H1 (cell line): ENCODE results near the gene UBXN11. TPM values are rescaled to one million over a fixed set of nuclear protein-coding genes. Genes with fewer than 3 reads are reported as not detected.

Source experiments
- CTCF ChIA-PET: fragments of 300-600 bp; sonication (Branson Sonifier 250); formaldehyde crosslinking; loops from one replicate; lab custom pipeline; 2021; ENCODE audit not compliant: partially characterized antibody; lab: Charles Lee
- POLR2A ChIA-PET: fragments of 300-600 bp; sonication (Branson Sonifier 250); formaldehyde crosslinking; loops from one replicate; lab custom pipeline; 2021; ENCODE audit warnings: inconsistent platforms; ENCODE audit not compliant: partially characterized antibody; lab: Charles Lee
- DNase-seq, 2 experiments: peaks; one replicate each; pipeline versions ENCODE4 v3.0.0 to v3.0.0-alpha.2; 2010 to 2022; ENCODE audit warnings: low spot score in 2 of 2, low read depth in 1 of 2, mixed read lengths in 1 of 2
- FAIRE-seq: peaks from 2 replicates; lab custom pipeline; 2011; peaks lifted over from hg19 to GRCh38; lab: Jason Lieb, UNC
- H2AFZ ChIP-seq: 2 replicates; pipeline ENCODE4 v1.8.1; 2012; ENCODE audit warnings: low read length, inconsistent platforms
- H2AK5ac ChIP-seq: 2 replicates; pipeline ENCODE4 v1.6.1; 2013; ENCODE audit warnings: low read depth, low read length
- H2BK120ac ChIP-seq: replicated peaks from 2 replicates; pipeline ENCODE3; 2013; ENCODE audit warnings: low read depth, low read length, inconsistent platforms
- H2BK12ac ChIP-seq: 2 replicates; pipeline ENCODE4 v1.6.1; 2013; ENCODE audit warnings: low read depth, low read length
- H2BK15ac ChIP-seq: 2 replicates; pipeline ENCODE4 v1.6.1; 2013; ENCODE audit warnings: low read length
- H2BK20ac ChIP-seq: 2 replicates; pipeline ENCODE4 v1.6.1; 2013; ENCODE audit warnings: low read length
- H2BK5ac ChIP-seq: 2 replicates; pipeline ENCODE4 v1.6.1; 2013; ENCODE audit warnings: low read depth, low read length
- H3K14ac ChIP-seq: 2 replicates; pipeline ENCODE4 v1.6.1; 2013; ENCODE audit warnings: inconsistent platforms; ENCODE audit not compliant: insufficient read length
- H3K18ac ChIP-seq: 2 replicates; pipeline ENCODE4 v1.6.1; 2013; ENCODE audit warnings: low read length; ENCODE audit errors: extremely low read depth
- H3K23ac ChIP-seq: 2 replicates; pipeline ENCODE4 v1.6.1; 2013; ENCODE audit warnings: inconsistent platforms; ENCODE audit not compliant: insufficient read length
- H3K23me2 ChIP-seq: 2 replicates; pipeline ENCODE4 v1.6.1; 2013; ENCODE audit warnings: low read depth, low read length
- H3K27ac ChIP-seq: 2 replicates; pipeline ENCODE4 v1.6.1; 2011; ENCODE audit warnings: low read depth, low read length, inconsistent platforms
- H3K27me3 ChIP-seq, 4 experiments: replicated peaks in 1 of 4; 1 replicate in 1 of 4; 2 replicates in 3 of 4; pipeline versions ENCODE4 v1.6.1 to v1.8.1; 2011 to 2013; ENCODE audit warnings: low read length in 3 of 4, mild to moderate bottlenecking in 3 of 4, inconsistent platforms in 2 of 4, mixed read lengths in 2 of 4, moderate library complexity in 1 of 4; ENCODE audit not compliant: control insufficient read depth in 3 of 4, insufficient read depth in 3 of 4; ENCODE audit errors: extremely low read depth in 1 of 4
- H3K36me3 ChIP-seq, 4 experiments: 2 replicates each; pipeline versions ENCODE4 v1.6.1 to v1.8.1; 2011 to 2013; ENCODE audit warnings: mild to moderate bottlenecking in 4 of 4, low read length in 3 of 4, moderate library complexity in 2 of 4, control low read depth in 1 of 4, inconsistent platforms in 1 of 4; ENCODE audit not compliant: insufficient read depth in 4 of 4, control insufficient read depth in 2 of 4
- H3K4ac ChIP-seq: replicated peaks from 2 replicates; pipeline ENCODE3; 2013; ENCODE audit warnings: low read length, low read depth, mixed read lengths, inconsistent platforms; ENCODE audit not compliant: insufficient read length
- H3K4me1 ChIP-seq, 4 experiments: replicated peaks in 1 of 4; 1 replicate in 1 of 4; 2 replicates in 3 of 4; pipeline versions ENCODE4 v1.6.1 to v1.8.1; 2011 to 2013; ENCODE audit warnings: low read length in 3 of 4, inconsistent platforms in 2 of 4, mixed read lengths in 1 of 4; ENCODE audit not compliant: insufficient read depth in 4 of 4, control insufficient read depth in 3 of 4
- H3K4me2 ChIP-seq, 2 experiments: 2 replicates each; pipeline versions ENCODE4 v1.6.1 to v1.8.1; 2011 to 2013; ENCODE audit warnings: low read depth in 2 of 2, low read length in 2 of 2, control low read depth in 1 of 2, inconsistent platforms in 1 of 2, mild to moderate bottlenecking in 1 of 2; ENCODE audit not compliant: insufficient read depth in 1 of 2
- H3K4me3 ChIP-seq, 4 experiments: fragments of 200-600, 300-600 bp in 1 of 4; sonication (generic), shearing (Covaris generic), sonication (Bioruptor Twin) in 1 of 4; 2 replicates each; pipeline versions ENCODE4 v1.5.1 to v1.8.1; 2011 to 2016; ENCODE audit warnings: low read length in 4 of 4, low read depth in 3 of 4, control low read depth in 2 of 4, inconsistent platforms in 2 of 4, mild to moderate bottlenecking in 2 of 4, mixed read lengths in 1 of 4, moderate library complexity in 1 of 4; ENCODE audit not compliant: insufficient read depth in 2 of 4; ENCODE audit errors: extremely low read depth in 1 of 4
- H3K56ac ChIP-seq: replicated peaks from 2 replicates; pipeline ENCODE3; 2013; ENCODE audit warnings: low read depth, mild to moderate bottlenecking, mixed read lengths, low read length, inconsistent platforms; ENCODE audit not compliant: insufficient read length
- H3K79me1 ChIP-seq: 2 replicates; pipeline ENCODE4 v1.6.1; 2013; ENCODE audit warnings: low read depth, low read length, control low read depth
- H3K79me2 ChIP-seq, 2 experiments: 2 replicates each; pipeline versions ENCODE4 v1.6.1 to v1.8.1; 2012 to 2013; ENCODE audit warnings: low read length in 2 of 2, mild to moderate bottlenecking in 2 of 2, inconsistent platforms in 1 of 2; ENCODE audit not compliant: insufficient read depth in 2 of 2, control insufficient read depth in 1 of 2
- H3K9ac ChIP-seq, 4 experiments: replicated peaks in 1 of 4; 1 replicate in 1 of 4; 2 replicates in 3 of 4; pipeline versions ENCODE4 v1.6.1 to v1.8.1; 2011 to 2013; ENCODE audit warnings: low read depth in 3 of 4, low read length in 3 of 4, control low read depth in 2 of 4, mild to moderate bottlenecking in 2 of 4, moderate library complexity in 2 of 4, inconsistent platforms in 1 of 4; ENCODE audit errors: extremely low read depth in 1 of 4
- H3K9me3 ChIP-seq, 2 experiments: 2 replicates each; pipeline versions ENCODE4 v1.6.1 to v1.8.1; 2012 to 2013; ENCODE audit warnings: mild to moderate bottlenecking in 2 of 2, moderate library complexity in 2 of 2, control low read depth in 1 of 2, inconsistent platforms in 1 of 2, low read depth in 1 of 2, low read length in 1 of 2, mixed read lengths in 1 of 2; ENCODE audit not compliant: insufficient read depth in 2 of 2
- H4K20me1 ChIP-seq, 2 experiments: replicated peaks in 1 of 2; 2 replicates each; pipeline versions ENCODE3 to v1.8.1; 2011 to 2013; ENCODE audit warnings: inconsistent platforms in 2 of 2, low read length in 2 of 2, mild to moderate bottlenecking in 1 of 2; ENCODE audit not compliant: insufficient read depth in 2 of 2, control insufficient read depth in 1 of 2
- H4K5ac ChIP-seq: 2 replicates; pipeline ENCODE4 v1.6.1; 2013; ENCODE audit warnings: low read length, low read depth, mixed read lengths, inconsistent platforms; ENCODE audit not compliant: insufficient read length
- H4K8ac ChIP-seq: 2 replicates; pipeline ENCODE4 v1.8.0; 2013; ENCODE audit warnings: mild to moderate bottlenecking, moderate library complexity, low read length, inconsistent platforms; ENCODE audit not compliant: insufficient read depth; ENCODE audit errors: extremely low read depth
- H4K91ac ChIP-seq: replicated peaks from 2 replicates; pipeline ENCODE3; 2013; ENCODE audit warnings: low read length, mixed read lengths, inconsistent platforms; ENCODE audit not compliant: insufficient read length
- GTF2F1 ChIP-seq: IDR thresholded peaks from 2 replicates; pipeline ENCODE4 v1.6.1; 2012; ENCODE audit warnings: low read depth, low read length, improper control_type of control experiment, borderline replicate concordance
- JUND ChIP-seq: IDR thresholded peaks from 2 replicates; pipeline ENCODE4 v1.6.1; 2011; ENCODE audit warnings: mild to moderate bottlenecking, improper control_type of control experiment, low read length
- RXRA ChIP-seq: IDR thresholded peaks from 2 replicates; pipeline ENCODE4 v1.6.1; 2011; ENCODE audit warnings: low read depth, mild to moderate bottlenecking, low read length, moderate library complexity; ENCODE audit not compliant: insufficient read depth
- YY1 ChIP-seq: IDR thresholded peaks from 2 replicates; pipeline ENCODE4 v1.6.1; 2011; ENCODE audit warnings: low read depth, mild to moderate bottlenecking, low read length
- WGBS, 2 experiments: shearing (Covaris generic) in 1 of 2; methylation state at CpG; one replicate each; pipeline versions ENCODE4 v1.1.6 to v1.1.7; 2013 to 2015; ENCODE audit warnings: low lambda C conversion rate in 2 of 2, mixed read lengths in 2 of 2, inconsistent platforms in 1 of 2, low coverage in 1 of 2, missing lambda C conversion rate in 1 of 2; ENCODE audit not compliant: insufficient replicate concordance in 2 of 2, insufficient coverage in 1 of 2, insufficient read length in 1 of 2; ENCODE audit errors: extremely low coverage in 1 of 2, missing lambda C conversion rate in 1 of 2; 5-methylcytosine and 5-hydroxymethylcytosine counted together
- polyA plus RNA-seq, 7 experiments: library from polyadenylated mRNA; depleted of rRNA in 3 of 7; stranded (reverse) in 5 of 7; unstranded in 2 of 7; fragments of >200 nt in 5 of 7; fragments of 200-250 nt in 2 of 7; gene quantifications; 1 replicate in 5 of 7; 2 replicates in 1 of 7; 4 replicates in 1 of 7; pipeline versions ENCODE4 v1.2.1 to v1.2.3, GENCODE V29; 2011 to 2013; ENCODE audit warnings: missing spikeins in 2 of 7, mixed read lengths in 2 of 7
- total RNA-seq: library from RNA; stranded (reverse); fragmentation: NEBNext Ultra II Directional; extraction: Animal tissue kit (Norgen Biotek cat#: 25700); gene quantifications from 2 replicates; pipeline ENCODE4 v1.2.1, GENCODE V29; 2021

UBXN11 gene
- total and polyA plus RNA-seq, 2 of the 8 experiments (the other 6 are each of a cell fraction or from before 2014, with no cell fraction given) = 6.3 to 10.4 TPM

DNA sequence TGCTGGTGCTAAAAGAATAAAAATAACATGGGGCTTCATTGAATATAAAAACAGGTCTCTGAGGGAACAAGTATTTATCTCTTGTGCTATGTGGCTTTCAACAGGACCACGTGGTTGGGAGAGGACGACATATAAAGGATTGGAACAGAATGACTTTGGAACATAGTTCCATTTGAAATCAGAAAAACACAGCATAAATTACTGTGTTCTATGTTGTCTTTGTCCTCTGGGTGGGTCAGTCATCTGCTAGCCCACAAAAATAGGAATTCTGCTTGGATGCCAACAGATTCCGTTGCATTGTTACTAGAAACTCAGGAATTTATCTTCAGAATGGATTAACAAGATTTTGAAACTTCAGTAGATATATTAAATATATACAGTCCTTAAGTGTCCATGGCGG, 66.5 kb downstream of the UBXN11 start:
- Histone ChIP-seq H3K4me3 (no peak overlapping the region), H3K9ac (no peak overlapping the region), H3K4me2 (no peak overlapping the region), H3K27me3 (no peaks in the 10 kb centered on the region), H2BK5ac (no peak overlapping the region), H4K20me1 (peaks cover 7 to 14% of the 10 kb centered on the region in 2 experiments), H3K79me1 (peaks cover 4% of the 10 kb centered on the region), H3K56ac (no peak overlapping the region), H4K5ac (no peak overlapping the region), H3K27ac (no peak overlapping the region), H2AFZ (no peak overlapping the region), H3K79me2 (peaks cover 5 to 68% of the 10 kb centered on the region in 2 experiments), H2BK20ac (no peak overlapping the region), H4K8ac (no peak overlapping the region), H4K91ac (no peak overlapping the region), H2AK5ac (no peak overlapping the region), H3K4ac (no peak overlapping the region), H3K9me3 (no peaks in the 10 kb centered on the region), H3K23me2 (peaks cover 2% of the 10 kb centered on the region; the same call in 1 of the 2 replicates), H3K36me3 (peaks cover 0 to 23% (median 7%) of the 10 kb centered on the region in 4 experiments; a peak in 7 of 8 replicates), H3K4me1 (peaks cover 0 to 4% (median 1%) of the 10 kb centered on the region in 4 experiments; a peak in 4 of 7 replicates), H3K23ac (no peak overlapping the region), H3K14ac (no peak overlapping the region), H2BK15ac (no peak overlapping the region), H3K18ac (no peak overlapping the region), H2BK12ac (no peak overlapping the region), H2BK120ac (no peak overlapping the region)
- DNase-seq (no peak), FAIRE-seq (no peak)
- CTCF ChIA-PET = interaction anchor here (0.7 kb wide), 1 partner anchor 70 kb away, joined by 3 read pairs; the partner anchor contains the start of gene ZNF593
- POLR2A ChIA-PET = no interaction called here
- 90% methylated on average over 4 of the region's 4 CpGs; no CpG with 5 or more reads in 1 of the 2 experiments for WGBS, 2 experiments
- TF ChIP-seq RXRA (no peak), JUND (no peak), YY1 (no peak), GTF2F1 (no peak)
